Measurements from ENCODE around the gene PDK4.

The PDK4 gene

DNA sequence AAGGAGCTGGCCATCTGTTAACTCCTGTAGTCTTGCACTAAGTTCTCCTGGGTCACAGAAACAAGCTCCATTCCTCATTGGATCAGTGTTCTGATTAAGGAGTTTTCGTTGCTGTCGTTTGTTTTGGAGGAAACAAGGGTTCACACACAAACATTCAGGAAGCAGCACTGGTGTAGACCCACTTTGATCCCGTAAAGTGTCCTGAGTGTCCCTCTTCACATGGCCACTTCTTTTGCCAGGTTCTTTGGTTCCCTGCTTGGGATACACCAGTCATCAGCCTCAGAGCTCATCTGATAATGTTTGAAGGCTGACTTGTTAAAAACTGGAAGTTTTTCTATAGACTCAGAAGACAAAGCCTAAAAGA is 10.9 kb downstream of the PDK4 start:
- DNase-seq (ENCODE audit: low read depth), result no peak
- TF ChIP-seq, protein P1, sequence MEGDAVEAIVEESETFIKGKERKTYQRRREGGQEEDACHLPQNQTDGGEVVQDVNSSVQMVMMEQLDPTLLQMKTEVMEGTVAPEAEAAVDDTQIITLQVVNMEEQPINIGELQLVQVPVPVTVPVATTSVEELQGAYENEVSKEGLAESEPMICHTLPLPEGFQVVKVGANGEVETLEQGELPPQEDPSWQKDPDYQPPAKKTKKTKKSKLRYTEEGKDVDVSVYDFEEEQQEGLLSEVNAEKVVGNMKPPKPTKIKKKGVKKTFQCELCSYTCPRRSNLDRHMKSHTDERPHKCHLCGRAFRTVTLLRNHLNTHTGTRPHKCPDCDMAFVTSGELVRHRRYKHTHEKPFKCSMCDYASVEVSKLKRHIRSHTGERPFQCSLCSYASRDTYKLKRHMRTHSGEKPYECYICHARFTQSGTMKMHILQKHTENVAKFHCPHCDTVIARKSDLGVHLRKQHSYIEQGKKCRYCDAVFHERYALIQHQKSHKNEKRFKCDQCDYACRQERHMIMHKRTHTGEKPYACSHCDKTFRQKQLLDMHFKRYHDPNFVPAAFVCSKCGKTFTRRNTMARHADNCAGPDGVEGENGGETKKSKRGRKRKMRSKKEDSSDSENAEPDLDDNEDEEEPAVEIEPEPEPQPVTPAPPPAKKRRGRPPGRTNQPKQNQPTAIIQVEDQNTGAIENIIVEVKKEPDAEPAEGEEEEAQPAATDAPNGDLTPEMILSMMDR (conservative IDR thresholded peaks at IDR 0.05; ENCODE audit: low read depth, low read length), result no peak
- no peak overlapping the region for H3K4me3 ChIP-seq (ENCODE audit: low read length)

GRCh38 chr7:95584769-95585425 is 11.4 kb downstream of the PDK4 start:
- DNase-seq (ENCODE audit: low read depth), result no peak
- TF ChIP-seq, protein P1 (conservative IDR thresholded peaks at IDR 0.05; ENCODE audit: low read depth, low read length), result no peak
- H3K4me3 ChIP-seq (ENCODE audit: low read length), result no peak overlapping the region

GRCh38 chr7:95583834-95584621 is 12.3 kb downstream of the PDK4 start:
- DNase-seq (ENCODE audit: low read depth), result no peak
- no peak overlapping the region for H3K4me3 ChIP-seq (ENCODE audit: low read length)
- TF ChIP-seq, protein P1 (conservative IDR thresholded peaks at IDR 0.05; ENCODE audit: low read depth, low read length), result no peak

- TF ChIP-seq, protein P1 (conservative IDR thresholded peaks at IDR 0.05; ENCODE audit: low read depth, low read length), result no peak
- DNase-seq (ENCODE audit: low read depth), result no peak
- H3K4me3 ChIP-seq (ENCODE audit: low read length), result no peak overlapping the region
Measured at GRCh38 chr7:95582578-95583293, 13.6 kb downstream of the PDK4 start.

GRCh38 chr7:95581467-95581866 is 14.8 kb downstream of the PDK4 start:
- TF ChIP-seq, protein P1 (conservative IDR thresholded peaks at IDR 0.05; ENCODE audit: low read depth, low read length), result no peak
- H3K4me3 ChIP-seq (ENCODE audit: low read length), result no peak overlapping the region
- DNase-seq (ENCODE audit: low read depth), result no peak

- H3K4me3 ChIP-seq (ENCODE audit: low read length), result no peak overlapping the region
- TF ChIP-seq, protein P1 (conservative IDR thresholded peaks at IDR 0.05; ENCODE audit: low read depth, low read length), result no peak
- DNase-seq (ENCODE audit: low read depth), result no peak
Measured at GRCh38 chr7:95579318-95579717, 17.0 kb downstream of the PDK4 start.

All from retinal pigment epithelial cell (primary cell).